H9 (cell line): ENCODE results near the gene PRR23E. TPM values are rescaled to one million over a fixed set of nuclear protein-coding genes. Genes with fewer than 3 reads are reported as not detected.

Experiments
- DNase-seq: peaks from one replicate; pipeline ENCODE4 v3.0.0-alpha.2; 2017
- H2AFZ ChIP-seq: one replicate; pipeline ENCODE4 v1.6.1; 2013; ENCODE audit warnings: mild to moderate bottlenecking, low read length, control low read depth, moderate library complexity
- H2AK5ac ChIP-seq: 2 replicates; pipeline ENCODE4 v1.6.1; 2013; ENCODE audit warnings: low read length, control low read depth, mixed read lengths; ENCODE audit not compliant: insufficient read length
- H2BK120ac ChIP-seq: one replicate; pipeline ENCODE4 v1.6.1; 2013; ENCODE audit warnings: low read depth, mild to moderate bottlenecking, low read length, control low read depth, inconsistent platforms; ENCODE audit not compliant: poor library complexity, severe bottlenecking
- H2BK12ac ChIP-seq: 2 replicates; pipeline ENCODE4 v1.6.1; 2013; ENCODE audit warnings: low read length, control low read depth, mixed read lengths, low read depth; ENCODE audit not compliant: insufficient read length
- H2BK15ac ChIP-seq: 2 replicates; pipeline ENCODE4 v1.6.1; 2013; ENCODE audit warnings: low read depth, low read length, control low read depth
- H2BK20ac ChIP-seq: one replicate; pipeline ENCODE4 v1.6.1; 2013; ENCODE audit warnings: low read depth, mild to moderate bottlenecking, low read length, control low read depth, inconsistent platforms; ENCODE audit not compliant: poor library complexity, severe bottlenecking
- H2BK5ac ChIP-seq: 2 replicates; pipeline ENCODE4 v1.6.1; 2013; ENCODE audit warnings: low read length, control low read depth, mixed read lengths; ENCODE audit not compliant: insufficient read length
- H3K14ac ChIP-seq: 2 replicates; pipeline ENCODE4 v1.6.1; 2013; ENCODE audit warnings: low read length, control low read depth; ENCODE audit not compliant: insufficient read depth
- H3K18ac ChIP-seq: 2 replicates; pipeline ENCODE4 v1.6.1; 2013; ENCODE audit warnings: low read depth, mild to moderate bottlenecking, mixed read lengths, low read length, control low read depth; ENCODE audit not compliant: insufficient read length
- H3K23ac ChIP-seq: 2 replicates; pipeline ENCODE4 v1.6.1; 2013; ENCODE audit warnings: low read length, control low read depth, mixed read lengths, low read depth; ENCODE audit not compliant: insufficient read length
- H3K23me2 ChIP-seq: 2 replicates; pipeline ENCODE4 v1.6.1; 2013; ENCODE audit warnings: low read depth, mild to moderate bottlenecking, mixed read lengths, low read length, control low read depth; ENCODE audit not compliant: insufficient read length, poor library complexity, severe bottlenecking
- H3K27ac ChIP-seq: 2 replicates; pipeline ENCODE4 v1.5.1; 2013; ENCODE audit warnings: low read length, control low read depth, mixed read lengths, low read depth; ENCODE audit not compliant: insufficient read length
- H3K27me3 ChIP-seq: 2 replicates; pipeline ENCODE4 v1.6.1; 2013; ENCODE audit warnings: low read length, control low read depth, inconsistent platforms; ENCODE audit not compliant: insufficient read depth
- H3K4ac ChIP-seq: 2 replicates; pipeline ENCODE4 v1.6.1; 2013; ENCODE audit warnings: low read depth, mild to moderate bottlenecking, control low read depth, inconsistent platforms, low read length, moderate library complexity
- H3K4me1 ChIP-seq: 2 replicates; pipeline ENCODE4 v1.6.1; 2013; ENCODE audit warnings: low read length, control low read depth, inconsistent platforms; ENCODE audit not compliant: insufficient read depth
- H3K4me2 ChIP-seq: 2 replicates; pipeline ENCODE4 v1.6.1; 2013; ENCODE audit warnings: low read length, control low read depth, mixed read lengths; ENCODE audit not compliant: insufficient read length, insufficient read depth
- H3K56ac ChIP-seq: 2 replicates; pipeline ENCODE4 v1.6.1; 2013; ENCODE audit warnings: low read depth, mild to moderate bottlenecking, mixed read lengths, low read length, control low read depth; ENCODE audit not compliant: insufficient read length
- H3K79me1 ChIP-seq: 2 replicates; pipeline ENCODE4 v1.6.1; 2013; ENCODE audit warnings: low read depth, mild to moderate bottlenecking, moderate library complexity, low read length, control low read depth, inconsistent platforms; ENCODE audit not compliant: insufficient read depth, poor library complexity, severe bottlenecking
- H3K79me2 ChIP-seq: 2 replicates; pipeline ENCODE4 v1.6.1; 2013; ENCODE audit warnings: low read length, control low read depth, inconsistent platforms; ENCODE audit not compliant: insufficient read depth
- H3K9ac ChIP-seq: 2 replicates; pipeline ENCODE4 v1.6.1; 2013; ENCODE audit warnings: low read length, control low read depth, mixed read lengths; ENCODE audit not compliant: insufficient read length; ENCODE audit errors: extremely low read depth
- H3K9me3 ChIP-seq: one replicate; pipeline ENCODE4 v1.6.1; 2013; ENCODE audit warnings: low read depth, low read length, inconsistent platforms; ENCODE audit not compliant: control insufficient read depth
- H3T11ph ChIP-seq: one replicate; pipeline ENCODE4 v1.6.1; 2013; ENCODE audit warnings: mild to moderate bottlenecking, low read length, control low read depth, inconsistent platforms
- H4K20me1 ChIP-seq: one replicate; pipeline ENCODE4 v1.6.1; 2013; ENCODE audit not compliant: control insufficient read depth, insufficient read length, insufficient read depth
- H4K5ac ChIP-seq: 2 replicates; pipeline ENCODE4 v1.6.1; 2013; ENCODE audit warnings: low read depth, mild to moderate bottlenecking, mixed read lengths, low read length, control low read depth; ENCODE audit not compliant: insufficient read length
- H4K8ac ChIP-seq: replicated peaks from 2 replicates; pipeline ENCODE4 v1.6.1; 2013; ENCODE audit warnings: low read length, control low read depth, mixed read lengths, low read depth; ENCODE audit not compliant: insufficient read length
- H4K91ac ChIP-seq: 2 replicates; pipeline ENCODE4 v1.6.1; 2013; ENCODE audit warnings: low read depth, mild to moderate bottlenecking, moderate library complexity, mixed read lengths, low read length, control low read depth; ENCODE audit not compliant: insufficient read length
- H3K27ac Mint-ChIP-seq, 3 experiments: 2 replicates in 2 of 3; 3 replicates in 1 of 3; pipeline ENCODE4 v1.8.0; 2020 to 2021; ENCODE audit warnings: mixed read lengths in 3 of 3, mild to moderate bottlenecking in 1 of 3, moderate library complexity in 1 of 3
- H3K27me3 Mint-ChIP-seq: 2 replicates; pipeline ENCODE4 v1.8.0; 2021; ENCODE audit warnings: low read depth, mild to moderate bottlenecking, moderate library complexity, mixed read lengths
- H3K36me3 Mint-ChIP-seq, 3 experiments: 2 replicates in 2 of 3; 3 replicates in 1 of 3; pipeline ENCODE4 v1.8.0; 2020 to 2021; ENCODE audit warnings: low read depth in 3 of 3, mixed read lengths in 3 of 3; ENCODE audit not compliant: insufficient read depth in 1 of 3
- H3K4me1 Mint-ChIP-seq, 2 experiments: 2 replicates each; pipeline ENCODE4 v1.8.0; 2020; ENCODE audit warnings: mixed read lengths in 2 of 2
- H3K4me3 Mint-ChIP-seq, 2 experiments: 2 replicates in 1 of 2; 3 replicates in 1 of 2; pipeline ENCODE4 v1.8.0; 2020 to 2021; ENCODE audit warnings: mild to moderate bottlenecking in 2 of 2, mixed read lengths in 2 of 2, moderate library complexity in 1 of 2
- H3K9me3 Mint-ChIP-seq, 2 experiments: 2 replicates in 1 of 2; 3 replicates in 1 of 2; pipeline ENCODE4 v1.8.0; 2020; ENCODE audit warnings: mild to moderate bottlenecking in 2 of 2, mixed read lengths in 2 of 2, moderate library complexity in 1 of 2
- CTCF ChIP-seq: fragments of 200-600 bp; sonication (generic); conservative IDR thresholded peaks from 3 replicates; pipeline ENCODE4 v1.8.0; 2021; ENCODE audit warnings: antibody characterized with exemption, mild to moderate bottlenecking
- WGBS: extraction: QIAGEN DNeasy Blood & Tissue Kit; methylation state at CpG from one replicate; pipeline ENCODE4 v1.1.7; 2013; ENCODE audit warnings: missing lambda C conversion rate, low lambda C conversion rate, mixed read lengths; ENCODE audit not compliant: insufficient read length; ENCODE audit errors: extremely low coverage; 5-methylcytosine and 5-hydroxymethylcytosine counted together
- total RNA-seq: library from RNA; stranded (reverse); gene quantifications from 2 replicates; pipeline ENCODE4 v1.2.1, GENCODE V29; 2021

Gene PRR23E
- total RNA-seq, 1 experiment from 2014 or later, result not detected

- no peaks in the 10 kb centered on the region; the same call in 1 of the 2 replicates for H3K27me3 Mint-ChIP-seq
- H2BK15ac ChIP-seq, result no peak overlapping the region
Observed at GRCh38 chr3:127184870-127185216, 8.1 kb upstream of the PRR23E start.

More at GRCh38 chr3:127184870-127185216, 8.1 kb upstream of the PRR23E start:
- Histone ChIP-seq H3K27me3 (no peaks in the 10 kb centered on the region), H3K18ac (no peak overlapping the region), H4K8ac (no peak overlapping the region), H3K23me2 (no peaks in the 10 kb centered on the region), H3K79me1 (no peaks in the 10 kb centered on the region), H3K27ac (no peak overlapping the region), H3T11ph (no peak overlapping the region), H2AK5ac (no peak overlapping the region), H3K4ac (no peak overlapping the region), H3K4me1 (no peaks in the 10 kb centered on the region), H2BK20ac (no peak overlapping the region), H2BK5ac (no peak overlapping the region), H3K9me3 (no peaks in the 10 kb centered on the region), H3K56ac (no peak overlapping the region), H2BK12ac (no peak overlapping the region), H4K91ac (no peak overlapping the region), H3K79me2 (no peaks in the 10 kb centered on the region), H2AFZ (no peak overlapping the region), H4K20me1 (no peaks in the 10 kb centered on the region), H3K23ac (no peak overlapping the region), H3K9ac (no peak overlapping the region), H4K5ac (no peak overlapping the region), H3K14ac (no peak overlapping the region), H3K4me2 (no peak overlapping the region), H2BK120ac (no peak overlapping the region)
- Mint-ChIP-seq H3K4me3 (no peak overlapping the region), H3K9me3 (no peaks in the 10 kb centered on the region), H3K27ac (peak overlapping the region in 1 of 3 experiments; percentile 60; a peak in 2 of 7 replicates), H3K4me1 (peaks cover 15 to 25% of the 10 kb centered on the region in 2 experiments), H3K36me3 (no peaks in the 10 kb centered on the region)
- DNase-seq, result no peak
- WGBS, result no CpG with 5 or more reads among the region's 4 CpGs
- TF ChIP-seq CTCF, result no peak
